ENCODE results near the gene ARHGEF3. TPM values are rescaled to one million over a fixed set of nuclear protein-coding genes. Genes with fewer than 3 reads are reported as not detected.

Gene ARHGEF3
- total RNA-seq, 2 experiments from 2014 or later = 34.4 to 38.3 TPM

GRCh38 chr3:56819016-56819809 lies 17.5 kb upstream of the ARHGEF3 start:
- ATAC-seq = no peak

GRCh38 chr3:56818156-56818985 lies 16.6 kb upstream of the ARHGEF3 start:
- no peaks in the 10 kb centered on the region for H3K36me3 Mint-ChIP-seq (ENCODE audit: low read depth)
- ATAC-seq (no peak), DNase-seq (no peak)
- H3K27me3 Mint-ChIP-seq = no peaks in the 10 kb centered on the region
- intact Hi-C loops (cut with DNase I, micrococcal nuclease) = no loop called here
- H3K27ac Mint-ChIP-seq = no peak overlapping the region
- peaks cover 53% of the 10 kb centered on the region for H3K4me1 Mint-ChIP-seq
- ChIA-PET CTCF (interaction anchor here (0.8 to 4.3 kb wide), 10 partner anchors 11 to 173 kb away, joined by 3 to 29 read pairs (median 4); partner anchors contain the start of gene ARHGEF3), POLR2A (interaction anchor here (0.6 to 0.8 kb wide), 2 partner anchors 10 to 169 kb away, joined by 3 read pairs; no protein-coding TSS in a partner anchor)
- no peak overlapping the region for H3K4me3 Mint-ChIP-seq
- no peaks in the 10 kb centered on the region for H3K9me3 Mint-ChIP-seq (ENCODE audit: low read depth)

More at GRCh38 chr3:56819016-56819809, 17.5 kb upstream of the ARHGEF3 start:
- Mint-ChIP-seq H3K4me1 (peaks cover 53% of the 10 kb centered on the region), H3K27ac (no peak overlapping the region), H3K36me3 (ENCODE audit: low read depth) (no peaks in the 10 kb centered on the region), H3K27me3 (no peaks in the 10 kb centered on the region), H3K9me3 (ENCODE audit: low read depth) (no peaks in the 10 kb centered on the region), H3K4me3 (no peak overlapping the region)
- POLR2A ChIA-PET = interaction anchor here (0.8 kb wide), 1 partner anchor 11 kb away, joined by 3 read pairs; no protein-coding TSS in a partner anchor
- no peak for DNase-seq
- intact Hi-C loops (cut with DNase I, micrococcal nuclease) = no loop called here
- CTCF ChIA-PET = interaction anchor here (0.6 to 4.3 kb wide), 7 partner anchors 13 to 170 kb away, joined by 3 to 29 read pairs (median 3); partner anchors contain the start of gene ARHGEF3

GRCh38 chr3:56817646-56818045 lies 15.9 kb upstream of the ARHGEF3 start:
- ATAC-seq (no peak), DNase-seq (no peak)
- ChIA-PET CTCF (interaction anchor here (0.8 to 4.3 kb wide), 10 partner anchors 7 to 174 kb away, joined by 3 to 29 read pairs (median 5); partner anchors contain the start of gene ARHGEF3), POLR2A (interaction anchor here (0.6 kb wide), 1 partner anchor 170 kb away, joined by 3 read pairs; no protein-coding TSS in a partner anchor)
- intact Hi-C loops (cut with DNase I, micrococcal nuclease) = no loop called here
- H3K9me3 Mint-ChIP-seq (ENCODE audit: low read depth) = no peaks in the 10 kb centered on the region
- no peaks in the 10 kb centered on the region for H3K36me3 Mint-ChIP-seq (ENCODE audit: low read depth)
- H3K4me3 Mint-ChIP-seq = no peak overlapping the region
- peaks cover 55% of the 10 kb centered on the region for H3K4me1 Mint-ChIP-seq
- H3K27ac Mint-ChIP-seq = no peak overlapping the region
- H3K27me3 Mint-ChIP-seq = no peaks in the 10 kb centered on the region

- no peak overlapping the region for H3K27ac Mint-ChIP-seq
- H3K4me1 Mint-ChIP-seq = peaks cover 71% of the 10 kb centered on the region
- H3K9me3 Mint-ChIP-seq (ENCODE audit: low read depth) = no peaks in the 10 kb centered on the region
- intact Hi-C loops (cut with DNase I, micrococcal nuclease) = no loop called here
- no peak overlapping the region for H3K4me3 Mint-ChIP-seq
- CTCF ChIA-PET = interaction anchor here (1.9 to 4.3 kb wide), 3 partner anchors 9 to 172 kb away, joined by 5 to 29 read pairs (median 6); no protein-coding TSS in a partner anchor
- H3K27me3 Mint-ChIP-seq = no peaks in the 10 kb centered on the region
- no peak for ATAC-seq
- H3K36me3 Mint-ChIP-seq (ENCODE audit: low read depth) = no peaks in the 10 kb centered on the region
- POLR2A ChIA-PET = no interaction called here
- no peak for DNase-seq
These were observed 14.3 kb upstream of the ARHGEF3 start for GRCh38 chr3:56816061-56816460.

GRCh38 chr3:56815589-56815988 lies 13.8 kb upstream of the ARHGEF3 start:
- POLR2A ChIA-PET = no interaction called here
- Mint-ChIP-seq H3K27ac (no peak overlapping the region), H3K4me1 (peaks cover 72% of the 10 kb centered on the region), H3K36me3 (ENCODE audit: low read depth) (no peaks in the 10 kb centered on the region), H3K4me3 (no peak overlapping the region), H3K9me3 (ENCODE audit: low read depth) (no peaks in the 10 kb centered on the region), H3K27me3 (no peaks in the 10 kb centered on the region)
- peak; percentile 28 for ATAC-seq
- DNase-seq = no peak
- CTCF ChIA-PET = interaction anchor here (0.6 to 4.8 kb wide), 5 partner anchors 10 to 173 kb away, joined by 3 to 33 read pairs (median 6); no protein-coding TSS in a partner anchor
- intact Hi-C loops (cut with DNase I, micrococcal nuclease) = no loop called here

- DNase-seq (no peak), ATAC-seq (no peak)
- POLR2A ChIA-PET = no interaction called here
- H3K9me3 Mint-ChIP-seq (ENCODE audit: low read depth) = no peaks in the 10 kb centered on the region
- H3K36me3 Mint-ChIP-seq (ENCODE audit: low read depth) = no peaks in the 10 kb centered on the region
- H3K27ac Mint-ChIP-seq = no peak overlapping the region
- H3K27me3 Mint-ChIP-seq = no peaks in the 10 kb centered on the region
- H3K4me1 Mint-ChIP-seq = peaks cover 66% of the 10 kb centered on the region
- CTCF ChIA-PET = interaction anchor here (0.7 to 4.8 kb wide), 8 partner anchors 11 to 111 kb away, joined by 3 to 33 read pairs (median 8); partner anchors contain the start of gene ARHGEF3
- intact Hi-C loops (cut with DNase I, micrococcal nuclease) = no loop called here
- no peak overlapping the region for H3K4me3 Mint-ChIP-seq
These were observed 11.9 kb upstream of the ARHGEF3 start for GRCh38 chr3:56813653-56813960.

- intact Hi-C loops (cut with DNase I, micrococcal nuclease) = no loop called here
- H3K4me3 Mint-ChIP-seq = peak overlapping the region; percentile 3
- H3K9me3 Mint-ChIP-seq (ENCODE audit: low read depth) = no peaks in the 10 kb centered on the region
- no peaks in the 10 kb centered on the region for H3K36me3 Mint-ChIP-seq (ENCODE audit: low read depth)
- DNase-seq (no peak), ATAC-seq (no peak)
- ChIA-PET CTCF (interaction anchor here (0.6 to 4.8 kb wide), 14 partner anchors 10 to 176 kb away, joined by 3 to 33 read pairs (median 5); partner anchors contain the start of gene ARHGEF3), POLR2A (no interaction called here)
- no peaks in the 10 kb centered on the region for H3K27me3 Mint-ChIP-seq
- H3K4me1 Mint-ChIP-seq = peaks cover 60% of the 10 kb centered on the region
- H3K27ac Mint-ChIP-seq = peak overlapping the region; percentile 17
These were observed 11.3 kb upstream of the ARHGEF3 start for GRCh38 chr3:56812754-56813652.

GRCh38 chr3:56811546-56812202 lies 9.9 kb upstream of the ARHGEF3 start:
- H3K9me3 Mint-ChIP-seq (ENCODE audit: low read depth) = no peaks in the 10 kb centered on the region
- intact Hi-C loops (cut with DNase I, micrococcal nuclease) = no loop called here
- H3K27ac Mint-ChIP-seq = peak overlapping the region; percentile 25
- ChIA-PET CTCF (interaction anchor here (0.6 to 4.8 kb wide), 12 partner anchors 9 to 186 kb away, joined by 3 to 33 read pairs (median 6); partner anchors contain the start of gene ARHGEF3), POLR2A (interaction anchor here (0.6 to 0.7 kb wide), 2 partner anchors 23 to 108 kb away, joined by 3 read pairs; no protein-coding TSS in a partner anchor)
- no peak for ATAC-seq
- DNase-seq = no peak
- peaks cover 49% of the 10 kb centered on the region for H3K4me1 Mint-ChIP-seq
- H3K36me3 Mint-ChIP-seq (ENCODE audit: low read depth) = no peaks in the 10 kb centered on the region
- H3K27me3 Mint-ChIP-seq = no peaks in the 10 kb centered on the region
- H3K4me3 Mint-ChIP-seq = no peak overlapping the region

- H3K4me1 Mint-ChIP-seq = peaks cover 43% of the 10 kb centered on the region
- H3K9me3 Mint-ChIP-seq (ENCODE audit: low read depth) = no peaks in the 10 kb centered on the region
- H3K27me3 Mint-ChIP-seq = no peaks in the 10 kb centered on the region
- intact Hi-C loops (cut with DNase I, micrococcal nuclease) = no loop called here
- no peaks in the 10 kb centered on the region for H3K36me3 Mint-ChIP-seq (ENCODE audit: low read depth)
- no peak for ATAC-seq
- H3K4me3 Mint-ChIP-seq = no peak overlapping the region
- DNase-seq = no peak
- ChIA-PET CTCF (interaction anchor here (0.8 to 4.8 kb wide), 7 partner anchors 8 to 180 kb away, joined by 3 to 33 read pairs (median 13); partner anchors contain the start of gene ARHGEF3), POLR2A (no interaction called here)
- peak overlapping the region; percentile 25 for H3K27ac Mint-ChIP-seq
These were observed 9.1 kb upstream of the ARHGEF3 start for GRCh38 chr3:56810577-56811545.

All from activated CD4-positive, alpha-beta T cell treated with anti-CD3 and anti-CD28 coated beads for 36 hours (primary cell).